Caco-2 (cell line): Measurements from ENCODE around the gene RIMS4. TPM values are rescaled to one million over a fixed set of nuclear protein-coding genes. Genes with fewer than 3 reads are reported as not detected.

Source experiments
- BruUV-seq: library from RNA; stranded (reverse); fragments of 400-500 nt; replicated peaks from 2 replicates; lab custom pipeline; 2021; lab: Mats Ljungman, UMichigan
- CTCF ChIA-PET: fragments of 300-600 bp; sonication (Branson Sonifier 250); formaldehyde crosslinking; loops from one replicate; lab custom pipeline; 2022; ENCODE audit warnings: antibody characterized with exemption; lab: Charles Lee
- POLR2A ChIA-PET: fragments of 300-600 bp; sonication (Branson Sonifier 250); formaldehyde crosslinking; loops from one replicate; lab custom pipeline; 2022; ENCODE audit warnings: antibody characterized with exemption; lab: Charles Lee
- DNase-seq, 2 experiments: peaks; one replicate each; pipeline versions ENCODE4 v3.0.0 to v3.0.0-alpha.2; 2020 to 2022
- H3K27me3 ChIP-seq: replicated peaks from 2 replicates; pipeline ENCODE4 v1.6.0; 2011; ENCODE audit warnings: low read length; ENCODE audit not compliant: control insufficient read depth, insufficient read depth
- H3K36me3 ChIP-seq: 2 replicates; pipeline ENCODE4 v1.5.1; 2011; ENCODE audit warnings: low read length; ENCODE audit not compliant: control insufficient read depth, insufficient read depth
- H3K4me1 ChIP-seq: fragments of 250-450 bp; sonication (Bioruptor Pico); 2 replicates; pipeline ENCODE4 v1.5.1; 2020; ENCODE audit warnings: mild to moderate bottlenecking
- H3K4me3 ChIP-seq: 2 replicates; pipeline ENCODE4 v1.5.1; 2011; ENCODE audit warnings: low read depth, mild to moderate bottlenecking, control low read depth, low read length
- H3K9me3 ChIP-seq: fragments of 250-450 bp; sonication (Bioruptor Pico); 2 replicates; pipeline ENCODE4 v1.5.1; 2020; ENCODE audit warnings: mild to moderate bottlenecking, moderate library complexity
- H3K27ac Mint-ChIP-seq: one replicate; pipeline ENCODE4 v1.8.0; 2022; ENCODE audit warnings: mixed read lengths; ENCODE audit not compliant: unreplicated experiment
- H3K27me3 Mint-ChIP-seq: one replicate; pipeline ENCODE4 v1.8.0; 2022; ENCODE audit warnings: mixed read lengths; ENCODE audit not compliant: insufficient read depth, unreplicated experiment
- H3K36me3 Mint-ChIP-seq: one replicate; pipeline ENCODE4 v1.8.0; 2022; ENCODE audit warnings: mild to moderate bottlenecking, mixed read lengths; ENCODE audit not compliant: insufficient read depth, unreplicated experiment
- H3K4me1 Mint-ChIP-seq: one replicate; pipeline ENCODE4 v1.8.0; 2022; ENCODE audit warnings: low read depth, mixed read lengths; ENCODE audit not compliant: unreplicated experiment
- H3K4me3 Mint-ChIP-seq: one replicate; pipeline ENCODE4 v1.8.0; 2022; ENCODE audit warnings: mild to moderate bottlenecking, moderate library complexity, mixed read lengths; ENCODE audit not compliant: unreplicated experiment
- H3K9me3 Mint-ChIP-seq: one replicate; pipeline ENCODE4 v1.8.0; 2022; ENCODE audit warnings: mixed read lengths; ENCODE audit not compliant: unreplicated experiment
- intact Hi-C: fragments of 100-400 bp; cut with micrococcal nuclease; formaldehyde crosslinking; loops from one replicate; pipeline ENCODE4 v1.10.0; 2022; ENCODE audit not compliant: unreplicated experiment
- total RNA-seq: library from RNA; stranded (reverse); gene quantifications from 2 replicates; pipeline ENCODE4 v1.2.3, GENCODE V29; 2022
- TF ChIP-seq, protein P1 (sequence below), 2 experiments: fragments of 200-600 bp in 1 of 2; IDR thresholded peaks; 1 replicate in 1 of 2; 2 replicates in 1 of 2; pipeline versions ENCODE4 v1.5.1 to v1.8.0; 2011 to 2022; ENCODE audit warnings: antibody characterized with exemption in 1 of 2, control low read depth in 1 of 2, inconsistent platforms in 1 of 2, low read depth in 1 of 2, low read length in 1 of 2, mild to moderate bottlenecking in 1 of 2, moderate library complexity in 1 of 2; ENCODE audit not compliant: insufficient read depth in 1 of 2, severe bottlenecking in 1 of 2, unreplicated experiment in 1 of 2

Gene RIMS4
- total RNA-seq, 1 experiment from 2014 or later, result 9.0 TPM

DNA sequence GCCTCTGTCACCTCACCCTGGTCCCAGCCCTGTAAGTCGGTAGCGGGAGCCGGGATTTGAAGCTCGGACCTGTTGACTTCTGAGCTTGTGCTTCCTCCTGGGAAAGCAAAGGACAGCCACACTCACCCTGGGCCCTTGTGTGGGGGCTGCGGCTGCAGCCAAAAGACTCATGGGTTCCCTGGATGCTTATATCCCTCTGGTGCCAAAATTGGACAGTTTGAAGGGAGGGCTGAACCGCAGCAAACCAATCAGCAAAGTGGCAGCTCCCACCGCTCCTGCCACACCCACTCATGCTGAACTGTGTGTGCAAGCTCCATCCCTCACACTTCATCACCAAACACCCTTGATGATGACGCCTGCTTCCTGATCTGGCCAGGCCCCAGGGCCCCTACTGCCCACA lies 99.1 kb downstream of the RIMS4 start:
- TF ChIP-seq, protein P1, sequence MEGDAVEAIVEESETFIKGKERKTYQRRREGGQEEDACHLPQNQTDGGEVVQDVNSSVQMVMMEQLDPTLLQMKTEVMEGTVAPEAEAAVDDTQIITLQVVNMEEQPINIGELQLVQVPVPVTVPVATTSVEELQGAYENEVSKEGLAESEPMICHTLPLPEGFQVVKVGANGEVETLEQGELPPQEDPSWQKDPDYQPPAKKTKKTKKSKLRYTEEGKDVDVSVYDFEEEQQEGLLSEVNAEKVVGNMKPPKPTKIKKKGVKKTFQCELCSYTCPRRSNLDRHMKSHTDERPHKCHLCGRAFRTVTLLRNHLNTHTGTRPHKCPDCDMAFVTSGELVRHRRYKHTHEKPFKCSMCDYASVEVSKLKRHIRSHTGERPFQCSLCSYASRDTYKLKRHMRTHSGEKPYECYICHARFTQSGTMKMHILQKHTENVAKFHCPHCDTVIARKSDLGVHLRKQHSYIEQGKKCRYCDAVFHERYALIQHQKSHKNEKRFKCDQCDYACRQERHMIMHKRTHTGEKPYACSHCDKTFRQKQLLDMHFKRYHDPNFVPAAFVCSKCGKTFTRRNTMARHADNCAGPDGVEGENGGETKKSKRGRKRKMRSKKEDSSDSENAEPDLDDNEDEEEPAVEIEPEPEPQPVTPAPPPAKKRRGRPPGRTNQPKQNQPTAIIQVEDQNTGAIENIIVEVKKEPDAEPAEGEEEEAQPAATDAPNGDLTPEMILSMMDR (IDR thresholded peaks at IDR 0.05; ENCODE audit: insufficient read depth in 1 of 2, low read depth in 1 of 2, low read length in 1 of 2, severe bottlenecking in 1 of 2, unreplicated experiment in 1 of 2), result no peak
- Histone ChIP-seq H3K27me3 (peaks cover 2% of the 10 kb centered on the region; the same call in 1 of the 2 replicates), H3K36me3 (no peaks in the 10 kb centered on the region), H3K4me3 (no peak overlapping the region), H3K9me3 (no peaks in the 10 kb centered on the region), H3K4me1 (no peaks in the 10 kb centered on the region)
- ChIA-PET CTCF (interaction anchor here (0.9 to 1.1 kb wide), 2 partner anchors 11 to 21 kb away, joined by 3 read pairs; no protein-coding TSS in a partner anchor), POLR2A (interaction anchor here (0.5 kb wide), 1 partner anchor 32 kb away, joined by 3 read pairs; no protein-coding TSS in a partner anchor)
- no peak overlapping the region for H3K4me3 Mint-ChIP-seq
- peaks cover 4% of the 10 kb centered on the region for H3K27me3 Mint-ChIP-seq
- no peaks in the 10 kb centered on the region for H3K9me3 Mint-ChIP-seq
- no peak for DNase-seq
- no TSS peak for BruUV-seq
- H3K36me3 Mint-ChIP-seq, result no peaks in the 10 kb centered on the region
- intact Hi-C loops, result no loop called here
- no peaks in the 10 kb centered on the region for H3K4me1 Mint-ChIP-seq
- H3K27ac Mint-ChIP-seq, result no peak overlapping the region

DNA sequence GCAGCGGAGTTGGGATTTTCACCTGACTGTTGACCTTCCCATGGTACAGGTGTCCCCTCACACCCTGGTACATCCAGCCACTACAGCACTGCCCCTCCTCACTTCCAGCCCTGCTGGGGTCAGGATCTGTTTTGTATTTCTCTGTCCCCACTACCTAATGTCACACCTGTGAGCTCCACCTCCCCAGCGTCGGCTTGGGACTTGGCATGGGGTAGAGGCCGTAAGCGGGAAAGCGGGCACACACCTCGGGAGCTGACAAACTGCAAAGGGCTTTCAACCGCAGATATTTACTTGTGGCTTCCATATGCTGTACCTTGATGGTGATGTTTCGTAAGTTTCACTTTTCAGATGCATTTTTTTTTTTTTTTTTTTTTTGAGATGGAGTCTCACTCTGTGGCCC lies 100.5 kb downstream of the RIMS4 start:
- no peak for DNase-seq
- no TSS peak for BruUV-seq
- no peak overlapping the region for H3K4me3 ChIP-seq
- POLR2A ChIA-PET, result no interaction called here
- no peaks in the 10 kb centered on the region for H3K36me3 ChIP-seq
- peaks cover 4% of the 10 kb centered on the region for H3K27me3 Mint-ChIP-seq
- TF ChIP-seq, protein P1 (IDR thresholded peaks at IDR 0.05; ENCODE audit: insufficient read depth in 1 of 2, low read depth in 1 of 2, low read length in 1 of 2, severe bottlenecking in 1 of 2, unreplicated experiment in 1 of 2), result no peak
- no peaks in the 10 kb centered on the region for H3K4me1 Mint-ChIP-seq
- CTCF ChIA-PET, result interaction anchor here (1.0 to 1.3 kb wide), 2 partner anchors 23 to 25 kb away, joined by 3 to 4 read pairs; no protein-coding TSS in a partner anchor
- no peak overlapping the region for H3K27ac Mint-ChIP-seq
- H3K36me3 Mint-ChIP-seq, result no peaks in the 10 kb centered on the region
- H3K9me3 Mint-ChIP-seq, result no peaks in the 10 kb centered on the region
- H3K4me1 ChIP-seq, result no peaks in the 10 kb centered on the region
- H3K4me3 Mint-ChIP-seq, result no peak overlapping the region
- intact Hi-C loops, result no loop called here
- no peaks in the 10 kb centered on the region for H3K9me3 ChIP-seq
- peaks cover 2% of the 10 kb centered on the region; the same call in 1 of the 2 replicates for H3K27me3 ChIP-seq

DNA sequence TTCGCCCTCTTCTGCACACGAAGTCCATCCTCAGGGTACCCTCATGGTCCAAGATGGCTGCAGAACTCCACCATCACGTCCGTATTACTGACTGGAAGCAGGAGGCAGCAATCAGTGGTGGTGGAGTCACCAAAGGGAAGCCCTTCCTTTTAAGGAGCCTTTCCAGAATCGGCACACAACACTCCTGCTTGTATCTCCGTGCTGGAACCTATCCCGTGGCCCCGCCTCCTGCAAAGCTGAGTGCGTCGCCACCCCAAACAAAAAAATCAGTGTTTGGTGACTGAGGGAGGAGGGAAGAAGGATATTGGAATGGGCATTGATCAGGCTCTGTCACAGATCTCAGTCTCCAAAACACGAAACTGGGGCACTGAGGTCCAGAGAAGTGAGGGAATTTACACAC lies 101.0 kb downstream of the RIMS4 start:
- no TSS peak for BruUV-seq
- Mint-ChIP-seq H3K27ac (no peak overlapping the region), H3K4me3 (no peak overlapping the region), H3K27me3 (peaks cover 4% of the 10 kb centered on the region), H3K4me1 (no peaks in the 10 kb centered on the region), H3K36me3 (no peaks in the 10 kb centered on the region), H3K9me3 (no peaks in the 10 kb centered on the region)
- no peak for DNase-seq
- no peaks in the 10 kb centered on the region for H3K9me3 ChIP-seq
- no peaks in the 10 kb centered on the region for H3K4me1 ChIP-seq
- TF ChIP-seq, protein P1 (IDR thresholded peaks at IDR 0.05; ENCODE audit: insufficient read depth in 1 of 2, low read depth in 1 of 2, low read length in 1 of 2, severe bottlenecking in 1 of 2, unreplicated experiment in 1 of 2), result no peak
- peaks cover 2% of the 10 kb centered on the region; the same call in 1 of the 2 replicates for H3K27me3 ChIP-seq
- H3K4me3 ChIP-seq, result no peak overlapping the region
- CTCF ChIA-PET, result interaction anchor here (1.0 to 1.3 kb wide), 2 partner anchors 24 kb away, joined by 3 to 4 read pairs; no protein-coding TSS in a partner anchor
- intact Hi-C loops, result no loop called here
- no peaks in the 10 kb centered on the region for H3K36me3 ChIP-seq
- POLR2A ChIA-PET, result no interaction called here
